Measurements from ENCODE around the gene TRPM4. TPM values are rescaled to one million over a fixed set of nuclear protein-coding genes. Genes with fewer than 3 reads are reported as not detected.
"Not testable (repeated sequence)": the region's sequence is repeated elsewhere in the genome, so short reads cannot be mapped to it uniquely, and the experiment has no call there.

TRPM4 gene
- total RNA-seq, 1 donor from 2014 or later = 63.4 TPM

DNA sequence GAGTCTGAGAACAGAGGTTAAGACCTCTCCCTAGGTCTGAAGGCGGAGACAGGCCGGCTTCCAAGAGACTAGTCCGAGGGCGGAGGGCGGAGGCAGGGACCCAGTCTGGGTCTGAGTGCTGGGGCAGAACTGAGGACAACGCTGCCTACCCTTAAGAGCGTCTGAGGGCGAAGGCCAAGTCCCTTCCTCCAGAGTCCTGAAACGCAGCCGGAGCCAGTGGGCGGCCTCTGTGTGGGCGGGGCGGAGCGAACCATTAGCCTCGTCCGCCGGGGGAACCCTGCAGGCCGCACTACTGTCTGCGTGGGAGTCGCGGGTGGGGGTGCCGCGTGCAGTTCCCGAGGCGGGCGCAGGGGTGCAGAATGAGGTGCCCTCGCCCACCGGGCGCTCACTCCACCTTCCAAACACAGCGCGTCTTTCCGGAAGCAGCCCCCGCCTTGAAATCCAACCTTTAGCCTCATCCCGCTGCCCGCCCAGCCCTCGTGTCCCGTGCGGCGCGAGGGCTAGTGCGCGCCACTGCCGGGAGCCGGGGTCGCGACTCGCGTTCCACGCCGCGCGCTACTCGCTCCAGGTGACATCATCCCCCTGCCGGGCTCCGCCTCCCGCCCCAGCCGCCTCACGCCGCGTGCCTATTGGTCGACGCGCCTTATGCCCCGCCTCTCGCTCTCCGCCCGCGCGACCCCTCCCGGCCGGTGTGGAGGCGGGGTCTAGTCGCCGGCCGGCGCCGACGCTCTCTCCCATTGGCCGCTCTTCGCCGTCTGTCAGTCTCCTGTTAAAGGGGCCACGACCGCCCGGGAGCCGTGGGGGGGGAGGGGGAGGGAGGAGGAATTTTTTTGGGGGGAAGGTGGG lies 38.8 kb upstream of the TRPM4 start, which contains the start of gene C19orf73:
C19orf73 (minus strand) TSS at position 579 of the 846 bp plus-strand sequence; CDS start at position 458, 121 bp downstream.
- H3K9me3 ChIP-seq = no peaks in the 10 kb centered on the region
- intact Hi-C loops (cut with DNase I) = loop anchor here (1.0 kb wide), 2 partner anchors 10 to 31 kb away; no protein-coding TSS in a partner anchor
- H3K36me3 ChIP-seq = no peaks in the 10 kb centered on the region
- peak; percentile 81 to 97 for DNase-seq (ENCODE audit: low spot score in 2 of 2)
- no peaks in the 10 kb centered on the region for H3K27me3 ChIP-seq
- peak within 1 kb of the TSS; percentile 63 to 73 for H3K4me3 ChIP-seq
- peak within 1 kb of the TSS; percentile 93 to 96 for H3K27ac ChIP-seq
- peaks cover 14 to 22% of the 10 kb centered on the region in 2 donors for H3K4me1 ChIP-seq
- peak in 1 of 3 experiments; percentile 11 for TF ChIP-seq CTCF (IDR thresholded peaks at IDR 0.05)

GRCh38 chr19:49119411-49120324 lies 37.9 kb upstream of the TRPM4 start, which contains the start of gene PPFIA3:
TSS of gene PPFIA3 (plus strand) at chr19:49119544. CDS start at chr19:49127874, 8,330 bp downstream.
- Histone ChIP-seq H3K4me1 (peaks cover 14 to 20% of the 10 kb centered on the region in 2 donors), H3K4me3 (peak within 1 kb of the TSS; percentile 63 to 73), H3K9me3 (no peaks in the 10 kb centered on the region), H3K27me3 (no peaks in the 10 kb centered on the region), H3K27ac (peak within 1 kb of the TSS; percentile 93 to 96), H3K36me3 (no peaks in the 10 kb centered on the region)
- DNase-seq (ENCODE audit: low spot score in 2 of 2) = peak in 1 of 2 donors; percentile 81
- no peak for TF ChIP-seq CTCF (IDR thresholded peaks at IDR 0.05)
- intact Hi-C loops (cut with DNase I) = loop anchor here (1.0 kb wide), 2 partner anchors 9 to 30 kb away; no protein-coding TSS in a partner anchor

- no peak for DNase-seq (ENCODE audit: low spot score in 2 of 2)
- intact Hi-C loops (cut with DNase I) = no loop called here
- TF ChIP-seq CTCF (IDR thresholded peaks at IDR 0.05) = no peak
- peaks cover 14 to 20% of the 10 kb centered on the region in 2 donors for H3K4me1 ChIP-seq
- no peaks in the 10 kb centered on the region for H3K9me3 ChIP-seq
- H3K36me3 ChIP-seq = no peaks in the 10 kb centered on the region
- H3K4me3 ChIP-seq = peak overlapping the region; percentile 53 to 73
- H3K27me3 ChIP-seq = no peaks in the 10 kb centered on the region
- H3K27ac ChIP-seq = no peak overlapping the region
Observed at GRCh38 chr19:49120325-49120683, 37.3 kb upstream of the TRPM4 start.

DNA sequence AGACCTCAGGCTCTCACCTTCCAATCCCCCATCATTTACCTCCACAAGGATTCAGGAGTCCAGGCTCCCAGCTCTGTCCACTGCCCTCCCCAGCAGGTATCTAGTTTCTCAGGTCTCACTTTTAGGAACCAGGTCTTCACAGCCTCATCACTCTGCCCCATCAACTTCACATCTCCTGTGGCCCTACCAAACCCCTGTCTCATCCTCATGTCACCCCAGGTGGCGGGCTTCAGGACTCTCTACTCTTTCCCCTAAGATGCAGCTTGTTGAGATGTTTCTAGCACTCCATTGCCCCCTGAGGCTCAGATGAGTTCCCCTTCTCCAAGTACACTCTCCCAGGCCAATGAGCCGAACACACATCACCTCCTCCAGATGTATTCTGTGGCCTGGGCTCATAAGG lies 36.7 kb upstream of the TRPM4 start:
- H3K9me3 ChIP-seq = no peaks in the 10 kb centered on the region
- intact Hi-C loops (cut with DNase I) = no loop called here
- no peak for DNase-seq (ENCODE audit: low spot score in 2 of 2)
- H3K27ac ChIP-seq = no peak overlapping the region
- H3K36me3 ChIP-seq = no peaks in the 10 kb centered on the region
- H3K4me1 ChIP-seq = peaks cover 14 to 20% of the 10 kb centered on the region in 2 donors
- TF ChIP-seq CTCF (IDR thresholded peaks at IDR 0.05) = no peak
- no peaks in the 10 kb centered on the region for H3K27me3 ChIP-seq
- H3K4me3 ChIP-seq = no peak overlapping the region

DNA sequence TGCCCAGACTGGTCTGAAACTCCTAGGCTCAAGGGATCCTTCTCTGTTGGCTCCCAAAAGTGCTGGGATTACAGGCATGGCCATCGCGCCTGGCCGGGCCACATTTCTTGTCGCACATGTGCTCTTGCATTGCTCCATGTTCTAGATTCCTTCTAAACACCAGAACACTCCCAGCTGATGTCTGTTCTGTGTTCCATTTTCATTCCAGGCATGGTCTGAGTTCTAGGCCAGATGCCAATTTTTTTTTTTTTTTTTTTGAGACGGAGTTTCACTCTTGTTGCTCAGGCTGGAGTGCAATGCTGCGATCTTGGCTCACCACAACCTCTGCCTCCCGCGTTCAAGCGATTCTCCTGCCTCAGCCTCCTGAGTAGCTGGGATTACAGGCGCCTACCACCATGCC lies 35.8 kb upstream of the TRPM4 start:
- H3K27ac ChIP-seq; intact Hi-C loops (cut with DNase I); H3K4me3 ChIP-seq; H3K9me3 ChIP-seq; H3K36me3 ChIP-seq; DNase-seq (ENCODE audit: low spot score in 2 of 2); H3K27me3 ChIP-seq: not testable (repeated sequence)
- H3K4me1 ChIP-seq = peaks cover 14 to 20% of the 10 kb centered on the region in 2 donors

DNA sequence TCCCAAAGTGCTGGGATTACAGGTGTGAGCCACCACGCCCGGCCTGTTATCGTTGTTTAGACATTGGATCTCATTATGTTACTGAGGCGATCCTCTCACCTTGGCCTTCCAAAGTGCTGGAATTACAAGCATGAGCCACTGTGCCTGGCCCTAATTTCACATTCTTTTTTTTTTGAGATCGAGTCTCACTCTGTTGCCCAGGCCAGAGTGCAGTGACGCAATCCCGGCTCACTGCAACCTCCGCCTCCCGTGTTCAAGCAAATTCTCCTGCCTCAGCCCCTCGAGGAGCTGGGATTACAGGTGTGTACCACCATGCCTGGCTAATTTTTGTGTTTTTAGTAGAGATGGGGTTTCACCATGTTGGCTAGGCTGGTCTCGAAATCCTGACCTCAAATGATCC lies 34.3 kb upstream of the TRPM4 start:
- H3K27me3 ChIP-seq; H3K36me3 ChIP-seq; H3K4me3 ChIP-seq; intact Hi-C loops (cut with DNase I); H3K9me3 ChIP-seq; DNase-seq (ENCODE audit: low spot score in 2 of 2); H3K27ac ChIP-seq: not testable (repeated sequence)
- H3K4me1 ChIP-seq = peaks cover 7 to 17% of the 10 kb centered on the region in 2 donors

Data from ascending aorta (tissue), 2 donors.